PC-9 (cell line): Measurements from ENCODE around the gene ZNF600. TPM values are rescaled to one million over a fixed set of nuclear protein-coding genes. Genes with fewer than 3 reads are reported as not detected.
"Not testable (repeated sequence)": the region's sequence is repeated elsewhere in the genome, so short reads cannot be mapped to it uniquely, and the experiment has no call there.

ENCODE experiments used
- BruUV-seq: library from RNA; stranded (reverse); fragments of 400-500 nt; replicated peaks from 2 replicates; lab custom pipeline; 2021; lab: Mats Ljungman, UMichigan
- CTCF ChIA-PET: fragments of 300-600 bp; sonication (Branson Sonifier 250); formaldehyde crosslinking; loops from one replicate; lab custom pipeline; 2022; ENCODE audit warnings: antibody characterized with exemption; lab: Charles Lee
- POLR2A ChIA-PET: fragments of 300-600 bp; sonication (Branson Sonifier 250); formaldehyde crosslinking; loops from one replicate; lab custom pipeline; 2022; ENCODE audit warnings: antibody characterized with exemption; ENCODE audit not compliant: unreplicated experiment; lab: Charles Lee
- DNase-seq, 2 experiments: peaks; one replicate each; pipeline versions ENCODE4 v3.0.0 to v3.0.0-alpha.2; 2015 to 2022; ENCODE audit warnings: mixed read lengths in 1 of 2
- H2AFZ ChIP-seq: fragments of 200-600 bp; sonication (generic); 2 replicates; pipeline ENCODE4 v1.8.1; 2017; ENCODE audit warnings: antibody characterized with exemption
- H3F3A ChIP-seq: fragments of 200-600 bp; sonication (generic); 2 replicates; pipeline ENCODE4 v1.8.1; 2017; ENCODE audit warnings: antibody characterized with exemption, mild to moderate bottlenecking, low read depth; ENCODE audit not compliant: insufficient read depth
- H3K27ac ChIP-seq: fragments of 200-600 bp; sonication (generic); 2 replicates; pipeline ENCODE4 v1.6.1; 2016; ENCODE audit warnings: mixed run types
- H3K27me3 ChIP-seq: fragments of 200-600 bp; sonication (generic); 2 replicates; pipeline ENCODE4 v1.6.1; 2016; ENCODE audit warnings: low read depth, mixed run types; ENCODE audit not compliant: insufficient read depth
- H3K36me3 ChIP-seq: fragments of 200-600 bp; sonication (generic); 2 replicates; pipeline ENCODE4 v1.6.1; 2016; ENCODE audit warnings: low read depth, mixed run types
- H3K4me1 ChIP-seq: fragments of 200-600 bp; sonication (generic); replicated peaks from 2 replicates; pipeline ENCODE4 v1.6.1; 2016; ENCODE audit warnings: mixed run types; ENCODE audit not compliant: insufficient read depth
- H3K4me2 ChIP-seq: fragments of 200-600 bp; sonication (generic); 2 replicates; pipeline ENCODE4 v1.6.1; 2017; ENCODE audit warnings: mixed run types
- H3K4me3 ChIP-seq: fragments of 200-600 bp; sonication (generic); 2 replicates; pipeline ENCODE4 v1.6.1; 2016; ENCODE audit warnings: mixed run types
- H3K79me2 ChIP-seq: fragments of 200-600 bp; sonication (generic); 2 replicates; pipeline ENCODE4 v1.6.1; 2017; ENCODE audit warnings: low read depth, mixed run types
- H3K9me2 ChIP-seq: fragments of 200-600 bp; sonication (generic); 2 replicates; pipeline ENCODE4 v1.8.1; 2017; ENCODE audit warnings: mild to moderate bottlenecking; ENCODE audit not compliant: insufficient read depth
- H3K9me3 ChIP-seq: fragments of 200-600 bp; sonication (generic); 2 replicates; pipeline ENCODE4 v1.8.1; 2016; ENCODE audit warnings: low read depth; ENCODE audit not compliant: insufficient read depth
- H4K20me1 ChIP-seq: fragments of 200-600 bp; sonication (generic); 2 replicates; pipeline ENCODE4 v1.8.1; 2017; ENCODE audit not compliant: insufficient read depth
- EZH2 ChIP-seq: fragments of 200-600 bp; sonication (generic); IDR thresholded peaks from 2 replicates; pipeline ENCODE4 v1.8.0; 2017; ENCODE audit warnings: antibody characterized with exemption, low read depth
- intact Hi-C: fragments of 100-400 bp; cut with micrococcal nuclease; formaldehyde crosslinking; loops from one replicate; pipeline ENCODE4 v1.10.0; 2022; ENCODE audit not compliant: unreplicated experiment
- total RNA-seq: library from RNA; stranded (reverse); gene quantifications from 2 replicates; pipeline ENCODE4 v1.2.3, GENCODE V29; 2021
- TF ChIP-seq, protein P1 (sequence below): fragments of 200-600 bp; sonication (generic); conservative IDR thresholded peaks from 2 replicates; pipeline ENCODE4 v1.6.1; 2017; ENCODE audit warnings: mixed run types, antibody characterized with exemption, mild to moderate bottlenecking, moderate library complexity

ZNF600 gene
- total RNA-seq, 1 experiment from 2014 or later = 27.9 TPM

DNA sequence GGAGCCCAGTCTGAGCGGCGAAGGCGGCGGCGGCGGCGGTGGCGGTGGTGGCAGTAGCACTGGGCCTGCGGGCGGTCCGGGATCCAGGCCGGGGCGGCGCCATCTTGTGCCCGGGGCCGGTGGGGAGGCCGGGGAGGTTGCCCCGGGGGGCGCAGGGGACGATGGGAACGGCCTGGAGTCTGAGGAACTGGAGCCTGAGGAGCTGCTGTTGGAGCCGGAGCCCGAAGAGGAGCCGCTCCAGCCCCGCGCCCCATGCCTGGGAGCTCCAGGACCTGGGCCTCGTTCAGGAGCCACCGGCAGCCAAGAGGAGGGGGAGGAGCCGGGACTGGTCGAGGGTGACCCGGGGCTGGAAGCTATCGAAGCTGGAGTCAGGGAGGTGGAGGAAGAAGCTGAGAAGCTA lies 23.2 kb upstream of the ZNF600 start:
- ChIA-PET POLR2A (no interaction called here), CTCF (no interaction called here)
- H3K27me3 ChIP-seq = no peaks in the 10 kb centered on the region
- H3F3A ChIP-seq = no peaks in the 10 kb centered on the region
- DNase-seq = no peak
- H4K20me1 ChIP-seq = no peaks in the 10 kb centered on the region
- no peak overlapping the region for H3K4me2 ChIP-seq
- BruUV-seq = no TSS peak
- no peaks in the 10 kb centered on the region for H3K79me2 ChIP-seq
- H3K4me3 ChIP-seq = no peak overlapping the region
- intact Hi-C loops = no loop called here
- no peaks in the 10 kb centered on the region for H3K9me2 ChIP-seq
- peaks cover 36% of the 10 kb centered on the region for H3K9me3 ChIP-seq
- no peak overlapping the region for H3K27ac ChIP-seq
- H2AFZ ChIP-seq = no peak overlapping the region
- H3K36me3 ChIP-seq = peaks cover 44% of the 10 kb centered on the region
- TF ChIP-seq, protein P1, sequence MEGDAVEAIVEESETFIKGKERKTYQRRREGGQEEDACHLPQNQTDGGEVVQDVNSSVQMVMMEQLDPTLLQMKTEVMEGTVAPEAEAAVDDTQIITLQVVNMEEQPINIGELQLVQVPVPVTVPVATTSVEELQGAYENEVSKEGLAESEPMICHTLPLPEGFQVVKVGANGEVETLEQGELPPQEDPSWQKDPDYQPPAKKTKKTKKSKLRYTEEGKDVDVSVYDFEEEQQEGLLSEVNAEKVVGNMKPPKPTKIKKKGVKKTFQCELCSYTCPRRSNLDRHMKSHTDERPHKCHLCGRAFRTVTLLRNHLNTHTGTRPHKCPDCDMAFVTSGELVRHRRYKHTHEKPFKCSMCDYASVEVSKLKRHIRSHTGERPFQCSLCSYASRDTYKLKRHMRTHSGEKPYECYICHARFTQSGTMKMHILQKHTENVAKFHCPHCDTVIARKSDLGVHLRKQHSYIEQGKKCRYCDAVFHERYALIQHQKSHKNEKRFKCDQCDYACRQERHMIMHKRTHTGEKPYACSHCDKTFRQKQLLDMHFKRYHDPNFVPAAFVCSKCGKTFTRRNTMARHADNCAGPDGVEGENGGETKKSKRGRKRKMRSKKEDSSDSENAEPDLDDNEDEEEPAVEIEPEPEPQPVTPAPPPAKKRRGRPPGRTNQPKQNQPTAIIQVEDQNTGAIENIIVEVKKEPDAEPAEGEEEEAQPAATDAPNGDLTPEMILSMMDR = no peak
- no peak for TF ChIP-seq EZH2
- no peaks in the 10 kb centered on the region for H3K4me1 ChIP-seq

DNA sequence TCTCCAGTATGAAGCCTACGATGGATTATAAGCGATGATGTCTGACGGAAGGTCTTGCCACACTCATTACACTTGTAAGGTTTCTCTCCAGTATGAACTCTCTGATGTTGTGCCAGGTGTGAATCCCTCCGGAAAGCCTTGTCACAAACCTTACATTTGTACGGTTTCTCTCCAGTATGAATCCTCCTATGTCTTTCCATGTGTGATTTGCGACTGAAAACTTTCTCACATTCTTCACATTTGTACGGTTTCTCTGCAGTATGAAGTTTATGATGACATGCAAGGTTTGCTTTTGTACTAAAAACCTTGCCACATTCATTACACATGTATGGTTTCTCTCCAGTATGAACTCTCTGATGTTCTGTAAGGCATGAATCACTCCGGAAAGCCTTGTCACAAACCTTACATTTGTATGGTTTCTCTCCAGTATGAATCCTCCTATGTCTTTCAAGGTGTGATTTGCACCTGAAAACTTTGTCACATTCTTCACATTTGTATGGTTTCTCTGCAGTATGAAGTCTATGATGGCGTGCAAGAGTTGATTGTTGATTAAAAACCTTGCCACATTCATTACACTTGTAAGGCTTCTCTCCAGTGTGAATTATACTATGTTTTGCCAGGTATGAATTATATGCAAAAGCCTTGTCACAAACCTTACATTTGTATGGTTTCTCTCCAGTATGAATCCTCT lies 13.5 kb upstream of the ZNF600 start:
- H3F3A ChIP-seq, H3K4me1 ChIP-seq, H3K4me3 ChIP-seq, H3K4me2 ChIP-seq, H4K20me1 ChIP-seq, DNase-seq, BruUV-seq, H3K9me2 ChIP-seq, CTCF ChIA-PET, H3K79me2 ChIP-seq, H3K27me3 ChIP-seq, POLR2A ChIA-PET, H2AFZ ChIP-seq, intact Hi-C loops, H3K27ac ChIP-seq: not testable (repeated sequence)
- Histone ChIP-seq H3K9me3 (peaks cover 82% of the 10 kb centered on the region), H3K36me3 (peaks cover 45% of the 10 kb centered on the region)

- TF ChIP-seq, protein P1 = no peak
- no peak for TF ChIP-seq EZH2
- H3K79me2 ChIP-seq = peaks cover 13% of the 10 kb centered on the region
- BruUV-seq = no TSS peak
- CTCF ChIA-PET = no interaction called here
- H3K27ac ChIP-seq = no peak overlapping the region
- peaks cover 6% of the 10 kb centered on the region; the same call in 1 of the 2 replicates for H3K4me1 ChIP-seq
- no peaks in the 10 kb centered on the region for H4K20me1 ChIP-seq
- H3K4me3 ChIP-seq = no peak overlapping the region
- peaks cover 19% of the 10 kb centered on the region for H3K9me3 ChIP-seq
- no peaks in the 10 kb centered on the region for H3K36me3 ChIP-seq
- no peak overlapping the region for H3K4me2 ChIP-seq
- H3K27me3 ChIP-seq = no peaks in the 10 kb centered on the region
- no peak overlapping the region for H2AFZ ChIP-seq
- POLR2A ChIA-PET = interaction anchor here (0.6 kb wide), 1 partner anchor 258 kb away, joined by 3 read pairs; no protein-coding TSS in a partner anchor
- peaks cover 8% of the 10 kb centered on the region; the same call in 1 of the 2 replicates for H3F3A ChIP-seq
- DNase-seq = no peak
- intact Hi-C loops = loop anchor here (5.0 kb wide), 1 partner anchor 133 kb away; the partner anchor contains the start of gene ZNF888
- H3K9me2 ChIP-seq = no peaks in the 10 kb centered on the region
Observed at GRCh38 chr19:52789440-52789839, 2.8 kb upstream of the ZNF600 start.
